Measurements from ENCODE around the gene PNPLA7.

- no peak for TF ChIP-seq ZSCAN20 (CRISPR knock-in tag; IDR thresholded peaks at IDR 0.05; ENCODE audit: borderline replicate concordance)
- TF ChIP-seq POLR2AphosphoS5 (IDR thresholded peaks at IDR 0.05; ENCODE audit: low read depth, low read length), result no peak
- TF ChIP-seq ESRRA (CRISPR knock-in tag; IDR thresholded peaks at IDR 0.05; ENCODE audit: low read depth), result no peak
- TF ChIP-seq, protein P1, sequence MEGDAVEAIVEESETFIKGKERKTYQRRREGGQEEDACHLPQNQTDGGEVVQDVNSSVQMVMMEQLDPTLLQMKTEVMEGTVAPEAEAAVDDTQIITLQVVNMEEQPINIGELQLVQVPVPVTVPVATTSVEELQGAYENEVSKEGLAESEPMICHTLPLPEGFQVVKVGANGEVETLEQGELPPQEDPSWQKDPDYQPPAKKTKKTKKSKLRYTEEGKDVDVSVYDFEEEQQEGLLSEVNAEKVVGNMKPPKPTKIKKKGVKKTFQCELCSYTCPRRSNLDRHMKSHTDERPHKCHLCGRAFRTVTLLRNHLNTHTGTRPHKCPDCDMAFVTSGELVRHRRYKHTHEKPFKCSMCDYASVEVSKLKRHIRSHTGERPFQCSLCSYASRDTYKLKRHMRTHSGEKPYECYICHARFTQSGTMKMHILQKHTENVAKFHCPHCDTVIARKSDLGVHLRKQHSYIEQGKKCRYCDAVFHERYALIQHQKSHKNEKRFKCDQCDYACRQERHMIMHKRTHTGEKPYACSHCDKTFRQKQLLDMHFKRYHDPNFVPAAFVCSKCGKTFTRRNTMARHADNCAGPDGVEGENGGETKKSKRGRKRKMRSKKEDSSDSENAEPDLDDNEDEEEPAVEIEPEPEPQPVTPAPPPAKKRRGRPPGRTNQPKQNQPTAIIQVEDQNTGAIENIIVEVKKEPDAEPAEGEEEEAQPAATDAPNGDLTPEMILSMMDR (CRISPR knock-in tag; IDR thresholded peaks at IDR 0.05), result no peak
- TF ChIP-seq, protein P2, sequence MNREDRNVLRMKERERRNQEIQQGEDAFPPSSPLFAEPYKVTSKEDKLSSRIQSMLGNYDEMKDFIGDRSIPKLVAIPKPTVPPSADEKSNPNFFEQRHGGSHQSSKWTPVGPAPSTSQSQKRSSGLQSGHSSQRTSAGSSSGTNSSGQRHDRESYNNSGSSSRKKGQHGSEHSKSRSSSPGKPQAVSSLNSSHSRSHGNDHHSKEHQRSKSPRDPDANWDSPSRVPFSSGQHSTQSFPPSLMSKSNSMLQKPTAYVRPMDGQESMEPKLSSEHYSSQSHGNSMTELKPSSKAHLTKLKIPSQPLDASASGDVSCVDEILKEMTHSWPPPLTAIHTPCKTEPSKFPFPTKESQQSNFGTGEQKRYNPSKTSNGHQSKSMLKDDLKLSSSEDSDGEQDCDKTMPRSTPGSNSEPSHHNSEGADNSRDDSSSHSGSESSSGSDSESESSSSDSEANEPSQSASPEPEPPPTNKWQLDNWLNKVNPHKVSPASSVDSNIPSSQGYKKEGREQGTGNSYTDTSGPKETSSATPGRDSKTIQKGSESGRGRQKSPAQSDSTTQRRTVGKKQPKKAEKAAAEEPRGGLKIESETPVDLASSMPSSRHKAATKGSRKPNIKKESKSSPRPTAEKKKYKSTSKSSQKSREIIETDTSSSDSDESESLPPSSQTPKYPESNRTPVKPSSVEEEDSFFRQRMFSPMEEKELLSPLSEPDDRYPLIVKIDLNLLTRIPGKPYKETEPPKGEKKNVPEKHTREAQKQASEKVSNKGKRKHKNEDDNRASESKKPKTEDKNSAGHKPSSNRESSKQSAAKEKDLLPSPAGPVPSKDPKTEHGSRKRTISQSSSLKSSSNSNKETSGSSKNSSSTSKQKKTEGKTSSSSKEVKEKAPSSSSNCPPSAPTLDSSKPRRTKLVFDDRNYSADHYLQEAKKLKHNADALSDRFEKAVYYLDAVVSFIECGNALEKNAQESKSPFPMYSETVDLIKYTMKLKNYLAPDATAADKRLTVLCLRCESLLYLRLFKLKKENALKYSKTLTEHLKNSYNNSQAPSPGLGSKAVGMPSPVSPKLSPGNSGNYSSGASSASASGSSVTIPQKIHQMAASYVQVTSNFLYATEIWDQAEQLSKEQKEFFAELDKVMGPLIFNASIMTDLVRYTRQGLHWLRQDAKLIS (CRISPR knock-in tag; IDR thresholded peaks at IDR 0.05), result no peak
- TF ChIP-seq MLX (CRISPR knock-in tag; IDR thresholded peaks at IDR 0.05), result no peak
- no peak for TF ChIP-seq JUNB (CRISPR knock-in tag; IDR thresholded peaks at IDR 0.05; ENCODE audit: borderline replicate concordance)
- TF ChIP-seq ZNF263 (CRISPR knock-in tag; IDR thresholded peaks at IDR 0.05), result no peak
- TF ChIP-seq THAP7 (CRISPR knock-in tag; IDR thresholded peaks at IDR 0.05), result no peak
These were observed 48.7 kb downstream of the PNPLA7 start for GRCh38 chr9:137501457-137501856.

Data from HepG2 (cell line).